UCSD-AML1 (cell line): Measurements from ENCODE around the gene SYTL3.
A peak's percentile ranks its signal among the peaks of the same experiment; 100 is the strongest.
"Not testable (repeated sequence)": the region's sequence is repeated elsewhere in the genome, so short reads cannot be mapped to it uniquely, and the experiment has no call there.

Experiments
- DNase-seq: peaks from one replicate; lab custom pipeline; 2025; ENCODE audit not compliant: unreplicated experiment; lab: John Stamatoyannopoulos, UW

The SYTL3 gene

GRCh38 chr6:158786645-158787304 lies 136.9 kb downstream of the SYTL3 start:
- no peak for DNase-seq

DNA sequence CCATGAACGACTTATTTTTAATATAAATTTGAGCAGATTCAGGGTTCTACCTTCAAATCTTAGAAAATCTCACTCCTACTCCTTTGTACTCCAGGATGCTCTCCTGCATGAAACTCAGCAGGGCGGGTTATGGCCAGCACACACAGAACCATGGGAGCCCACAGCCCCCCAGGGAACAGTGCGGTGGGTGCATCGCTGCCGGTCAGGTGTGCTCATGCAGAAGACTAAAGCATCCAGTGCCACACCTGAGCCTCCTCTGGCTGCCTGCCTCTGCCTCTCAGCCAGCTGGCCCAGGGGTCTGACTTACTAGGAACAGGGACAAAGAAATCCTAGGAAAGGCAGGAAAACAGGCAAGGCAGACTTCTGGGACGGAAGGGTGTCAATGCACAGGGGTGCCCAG lies 137.5 kb downstream of the SYTL3 start:
- no peak for DNase-seq

DNA sequence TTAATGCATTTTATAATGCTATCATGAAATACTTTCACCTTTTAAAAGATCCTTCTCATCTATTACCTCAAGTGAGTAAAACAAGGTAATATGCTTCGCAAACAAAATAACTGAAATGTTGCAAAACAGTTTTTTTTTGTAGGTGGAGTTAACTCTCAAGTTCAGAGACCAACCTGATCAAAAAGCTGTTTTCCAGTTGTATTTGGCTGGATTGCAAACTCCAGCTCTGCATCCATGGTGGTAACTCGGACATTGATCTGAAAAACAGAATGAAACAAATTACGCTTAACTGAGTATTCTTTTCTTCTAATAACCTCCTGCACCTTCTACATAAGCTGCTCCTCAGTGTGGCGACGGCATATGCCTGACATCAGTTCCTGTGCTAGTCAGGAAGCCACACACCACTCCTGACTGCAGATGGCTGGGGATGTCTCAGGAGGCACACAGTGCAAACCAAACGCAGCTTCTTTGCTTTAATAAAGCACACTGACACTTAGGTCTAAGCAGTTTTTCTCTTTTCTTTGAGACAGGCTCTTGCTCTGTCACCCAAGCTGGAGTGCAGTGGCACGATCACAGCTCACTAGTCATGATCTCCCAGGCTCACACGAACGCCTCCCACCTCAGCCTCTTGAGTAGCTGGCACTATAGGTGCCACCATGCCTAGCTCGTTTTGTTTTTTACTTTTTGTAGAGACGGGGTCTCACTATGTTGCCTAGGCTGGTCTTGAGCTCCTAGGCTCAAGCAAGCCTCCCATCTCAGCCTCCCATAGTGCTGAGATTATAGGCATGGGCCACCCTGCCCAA lies 139.5 kb downstream of the SYTL3 start:
- peak; percentile 37 for DNase-seq

GRCh38 chr6:158791274-158791855 lies 141.5 kb downstream of the SYTL3 start:
- no peak for DNase-seq

GRCh38 chr6:158792505-158792904 lies 142.7 kb downstream of the SYTL3 start:
- DNase-seq, result not testable (repeated sequence)

- no peak for DNase-seq
These were observed 143.6 kb downstream of the SYTL3 start for GRCh38 chr6:158793432-158793831.

DNA sequence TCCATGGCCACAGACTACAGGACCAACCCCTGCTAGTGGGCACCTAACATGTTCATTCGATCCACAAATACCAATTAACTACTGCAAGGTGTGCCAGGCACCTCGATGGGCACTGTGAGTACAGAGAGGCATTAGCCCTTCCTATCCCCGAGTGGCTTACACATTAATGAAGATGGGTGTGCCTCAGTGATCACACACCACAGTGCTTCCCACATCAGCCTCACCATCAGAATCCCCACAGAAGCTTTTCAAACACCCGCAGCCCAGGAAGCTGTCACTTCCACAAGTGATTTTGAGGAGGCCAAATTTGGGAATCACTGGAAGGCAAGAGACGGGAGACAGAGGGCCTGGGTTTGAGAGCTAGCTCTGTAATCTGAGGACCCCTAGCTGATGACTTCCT lies 145.7 kb downstream of the SYTL3 start:
- DNase-seq, result no peak

GRCh38 chr6:158796353-158796752 lies 146.5 kb downstream of the SYTL3 start:
- no peak for DNase-seq

DNA sequence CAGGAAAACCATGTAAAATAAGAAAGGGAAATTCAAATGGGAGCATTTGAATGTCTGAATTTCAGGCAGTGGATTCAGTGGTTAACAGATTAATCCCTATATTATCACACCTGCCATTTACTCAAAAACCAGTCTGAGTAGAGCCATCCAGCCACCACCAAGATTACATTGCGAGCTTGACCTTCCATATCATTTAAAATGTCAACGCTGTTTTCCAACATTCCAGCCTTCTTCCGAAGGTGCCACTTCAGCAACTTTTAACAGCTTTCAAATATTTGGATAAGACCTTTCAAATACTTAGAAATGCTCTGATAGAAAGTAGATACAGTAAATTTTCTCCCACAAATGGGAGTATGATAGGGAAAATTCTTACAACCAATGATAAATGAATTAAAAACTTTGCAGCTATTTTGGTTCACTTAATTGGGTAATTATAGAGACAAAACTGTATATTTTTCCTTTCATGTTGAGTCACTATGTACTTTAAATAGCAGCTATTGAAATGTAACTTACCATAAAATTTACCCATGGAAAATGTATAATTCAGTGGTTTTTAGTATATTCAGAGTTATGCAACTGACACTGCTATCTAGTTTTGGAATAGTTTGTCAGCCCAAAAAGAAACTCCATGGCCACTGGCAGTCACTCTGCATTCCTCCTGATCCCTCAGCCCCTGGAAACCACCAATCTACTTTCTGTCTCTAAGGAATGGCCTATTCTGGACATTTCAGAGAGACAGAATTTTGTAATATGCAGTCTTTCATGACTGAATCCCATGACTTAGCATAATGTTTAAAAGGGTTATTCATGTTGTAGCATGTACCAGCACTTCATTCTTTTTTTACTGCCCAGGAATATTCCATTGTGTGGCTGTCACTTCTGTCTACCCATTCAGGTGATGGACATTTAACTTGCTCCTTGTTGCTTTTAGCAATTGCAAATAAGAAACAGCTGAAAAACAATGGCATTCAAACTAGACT lies 147.8 kb downstream of the SYTL3 start:
- no peak for DNase-seq

DNA sequence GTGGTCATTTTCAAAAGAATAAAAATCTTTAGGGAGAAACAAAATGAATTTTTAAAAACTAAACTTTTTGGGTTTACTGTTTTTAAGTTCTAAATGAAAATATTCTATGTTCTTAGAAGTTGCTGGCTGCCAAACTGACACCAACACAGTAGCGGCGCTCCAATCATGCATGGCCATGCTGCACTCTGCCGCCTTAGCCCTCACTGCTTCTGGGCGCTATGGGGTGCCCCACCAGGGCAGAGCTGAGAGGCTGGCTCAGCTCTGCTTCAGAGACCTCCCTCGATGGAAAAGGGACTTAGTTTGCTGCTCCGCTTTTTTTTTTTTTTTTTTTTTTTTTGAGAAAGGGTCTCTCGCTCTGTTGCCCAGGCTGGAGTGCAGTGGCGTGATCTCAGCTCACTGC lies 148.5 kb downstream of the SYTL3 start:
- DNase-seq, result no peak

- no peak for DNase-seq
These were observed 149.4 kb downstream of the SYTL3 start for GRCh38 chr6:158799051-158799792.

- no peak for DNase-seq
These were observed 151.9 kb downstream of the SYTL3 start for GRCh38 chr6:158801655-158802294.

DNA sequence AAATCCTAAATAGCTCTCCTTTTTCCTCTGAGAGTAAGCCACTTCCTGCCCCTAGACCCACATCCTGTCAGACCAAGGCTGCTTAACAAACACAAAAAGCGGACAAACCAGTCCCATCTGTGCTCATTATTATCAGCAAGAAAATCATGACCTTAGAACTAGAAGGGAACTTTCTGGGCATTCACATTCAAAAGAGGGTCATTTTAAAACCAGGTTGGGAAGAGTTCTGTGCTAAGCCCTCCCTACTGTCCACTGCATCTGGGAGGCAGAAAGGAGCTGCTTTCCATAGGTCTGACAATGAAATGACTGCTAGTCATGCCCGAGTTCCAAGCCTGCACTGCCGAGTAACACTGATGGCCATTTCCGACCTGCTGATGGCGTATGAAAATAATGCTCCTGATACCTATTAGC lies 153.9 kb downstream of the SYTL3 start:
- DNase-seq, result peak; percentile 55

GRCh38 chr6:158804207-158804606 lies 154.4 kb downstream of the SYTL3 start:
- DNase-seq, result no peak

DNA sequence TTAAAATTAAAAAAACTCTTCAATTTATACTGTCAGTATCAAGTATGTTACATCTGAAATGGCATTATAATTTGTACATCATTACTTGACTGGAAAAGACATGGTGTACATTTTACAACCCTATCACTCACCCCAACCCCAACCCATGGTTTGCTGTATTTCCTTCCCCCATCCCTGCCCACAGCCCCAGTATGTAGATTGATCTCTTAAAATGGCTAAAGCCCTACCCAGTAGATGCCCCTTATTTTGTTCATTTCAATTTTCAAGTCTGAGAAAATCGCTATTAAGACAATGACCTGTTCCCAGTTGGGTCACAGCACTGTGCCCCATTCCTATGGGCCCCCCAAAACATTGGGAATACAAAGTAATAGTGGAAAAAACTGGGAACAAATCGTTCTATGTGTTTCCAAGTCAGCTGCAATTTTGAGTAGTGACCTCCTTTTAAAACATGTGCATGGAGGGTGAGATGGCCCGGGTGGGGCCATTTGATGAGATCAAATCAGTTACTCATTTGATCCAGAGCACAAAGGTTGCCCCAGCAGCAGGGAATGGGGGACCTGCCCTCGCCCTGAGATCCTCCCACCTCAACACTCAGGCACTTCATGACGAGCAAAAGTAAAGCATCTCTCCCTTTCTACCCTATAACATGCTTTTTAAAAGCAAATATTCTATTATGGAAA lies 156.0 kb downstream of the SYTL3 start:
- DNase-seq, result no peak

DNA sequence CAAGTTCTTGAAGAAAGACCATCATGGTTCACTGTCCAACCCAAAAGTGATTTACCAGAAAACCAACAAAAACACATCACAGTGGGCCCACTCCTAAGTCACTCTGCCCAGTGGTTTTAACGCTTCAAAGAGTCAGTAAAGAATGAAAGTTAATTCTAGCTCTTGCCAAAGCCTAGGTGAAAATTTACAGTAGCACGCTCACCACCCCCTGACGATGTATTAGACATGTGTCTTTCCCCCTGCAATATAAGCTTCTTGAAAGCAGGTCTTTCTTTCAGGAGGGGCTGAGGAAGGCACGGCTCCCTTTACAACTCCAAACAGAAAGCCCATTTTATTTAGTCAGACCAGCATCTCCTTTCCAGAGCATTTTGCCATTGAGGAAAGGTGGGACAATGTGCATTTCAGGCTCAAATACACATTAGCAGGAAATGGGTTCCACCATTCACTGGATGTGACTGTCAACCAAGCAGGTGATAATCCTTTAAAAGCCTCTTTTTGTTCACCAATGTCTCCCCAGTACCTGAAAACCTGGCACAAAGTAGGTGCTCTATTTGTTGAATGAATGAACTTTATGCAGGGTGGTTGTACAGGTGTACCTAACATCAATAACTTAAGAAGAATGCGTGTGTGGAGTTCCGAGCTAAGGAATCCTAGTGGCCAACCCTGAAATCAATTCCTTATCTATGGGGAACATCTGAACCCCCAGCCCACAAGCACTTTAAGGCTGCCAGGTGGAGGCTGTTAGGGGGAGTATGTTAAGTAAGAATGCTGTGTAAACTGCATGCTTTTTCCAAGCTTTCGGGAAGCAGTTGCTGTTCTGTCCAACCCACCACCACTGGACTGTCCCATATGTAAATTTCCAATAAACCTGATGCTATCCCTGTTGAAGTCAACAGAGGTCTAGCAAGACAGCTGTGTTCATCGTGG lies 157.9 kb downstream of the SYTL3 start:
- no peak for DNase-seq

DNA sequence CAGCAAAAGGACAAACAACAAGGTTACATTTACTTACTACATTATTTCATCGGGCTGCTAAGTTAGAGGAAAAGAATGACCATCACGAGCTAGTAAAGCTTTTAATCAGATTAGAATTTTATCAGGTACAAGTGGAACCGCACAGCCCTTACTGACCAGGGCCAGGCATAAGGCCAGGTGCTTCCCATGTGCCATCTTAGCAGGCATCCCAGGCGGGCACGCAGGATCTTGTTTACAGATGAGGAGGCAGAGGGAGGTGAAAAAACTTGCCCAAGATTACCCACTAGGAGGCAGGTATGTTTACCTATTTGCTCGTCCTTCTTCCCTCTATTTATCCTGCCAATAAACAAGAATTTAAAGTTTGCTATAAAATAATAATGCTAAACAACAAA lies 158.6 kb downstream of the SYTL3 start:
- DNase-seq, result no peak

- DNase-seq, result no peak
These were observed 159.3 kb downstream of the SYTL3 start for GRCh38 chr6:158808941-158809678.
